Measurements from ENCODE around the gene SF3B4. TPM values are rescaled to one million over a fixed set of nuclear protein-coding genes. Genes with fewer than 3 reads are reported as not detected.

SF3B4 gene
- total RNA-seq, 4 donors from 2014 or later: 10.2 to 17.9 (median 12.4) TPM

- no peaks in the 10 kb centered on the region for H3K27me3 ChIP-seq
- no peak for TF ChIP-seq CTCF (IDR thresholded peaks at IDR 0.05)
- no peak for TF ChIP-seq POLR2A (IDR thresholded peaks at IDR 0.05)
- H3K36me3 ChIP-seq: peaks cover 4 to 6% of the 10 kb centered on the region in 2 donors
- peak within 1 kb of the TSS in 2 of 3 donors; percentile 27 to 45 for H3K4me3 ChIP-seq (replicated peaks in 1 of 3)
- H3K4me1 ChIP-seq: peaks cover 0 to 10% of the 10 kb centered on the region in 2 donors
- peak; percentile 52 to 53 for DNase-seq
- H3K9me3 ChIP-seq: no peaks in the 10 kb centered on the region
- WGBS, 2 donors: 0 to 2% methylated on average over 20 to 24 of the region's 24 CpGs
- intact Hi-C loops (cut with DNase I): no loop called here
- no peak within 1 kb of the TSS for H3K27ac ChIP-seq
These were observed 9.9 kb downstream of the SF3B4 start, which contains the start of gene SV2A for GRCh38 chr1:149917571-149918144. Gene SV2A (minus strand): TSS chr1:149917844. CDS start chr1:149913840, 4,004 bp downstream.

- Histone ChIP-seq H3K36me3 (no peaks in the 10 kb centered on the region), H3K27ac (no peak overlapping the region), H3K27me3 (no peaks in the 10 kb centered on the region), H3K9me3 (no peaks in the 10 kb centered on the region), H3K4me1 (peaks cover 0 to 10% of the 10 kb centered on the region in 2 donors), H3K4me3 (replicated peaks in 1 of 3) (peak overlapping the region in 1 of 3 donors; percentile 45)
- DNase-seq: no peak
- WGBS, 2 donors: 15 to 21% methylated on average over 10 of the region's 10 CpGs
- TF ChIP-seq POLR2A (IDR thresholded peaks at IDR 0.05): no peak
- TF ChIP-seq CTCF (IDR thresholded peaks at IDR 0.05): no peak
- intact Hi-C loops (cut with DNase I): no loop called here
These were observed 10.7 kb downstream of the SF3B4 start for GRCh38 chr1:149916898-149917252.

GRCh38 chr1:149916193-149916897 lies 11.3 kb downstream of the SF3B4 start:
- 26 to 33% methylated on average over 9 of the region's 9 CpGs for WGBS, 2 donors
- Histone ChIP-seq H3K4me1 (peaks cover 0 to 10% of the 10 kb centered on the region in 2 donors), H3K27ac (no peak overlapping the region), H3K27me3 (no peaks in the 10 kb centered on the region), H3K36me3 (no peaks in the 10 kb centered on the region), H3K4me3 (replicated peaks in 1 of 3) (no peak overlapping the region), H3K9me3 (no peaks in the 10 kb centered on the region)
- TF ChIP-seq POLR2A (IDR thresholded peaks at IDR 0.05) (no peak), CTCF (IDR thresholded peaks at IDR 0.05) (no peak)
- intact Hi-C loops (cut with DNase I): no loop called here
- DNase-seq: no peak

GRCh38 chr1:149915429-149916192 lies 12.0 kb downstream of the SF3B4 start:
- intact Hi-C loops (cut with DNase I): no loop called here
- WGBS, 2 donors: 82 to 89% methylated on average over 10 to 11 of the region's 11 CpGs
- Histone ChIP-seq H3K4me3 (replicated peaks in 1 of 3) (no peak overlapping the region), H3K4me1 (peaks cover 0 to 10% of the 10 kb centered on the region in 2 donors), H3K9me3 (no peaks in the 10 kb centered on the region), H3K27ac (no peak overlapping the region), H3K27me3 (no peaks in the 10 kb centered on the region), H3K36me3 (no peaks in the 10 kb centered on the region)
- TF ChIP-seq CTCF (IDR thresholded peaks at IDR 0.05) (no peak), POLR2A (IDR thresholded peaks at IDR 0.05) (no peak)
- no peak for DNase-seq
